Dermis microvascular lymphatic vessel endothelial cell (primary cell): ENCODE measurements around the gene GAS5. TPM values are rescaled to one million over a fixed set of nuclear protein-coding genes. Genes with fewer than 3 reads are reported as not detected.
"Not testable (repeated sequence)": the region's sequence is repeated elsewhere in the genome, so short reads cannot be mapped to it uniquely, and the experiment has no call there.

Source experiments
- DNase-seq, 2 donors: peaks; one replicate each; pipeline versions ENCODE4 v3.0.0 to v3.0.0-alpha.2; 2010; ENCODE audit warnings: low read depth in 2 of 2
- total RNA-seq: library from RNA; depleted of rRNA; stranded (reverse); fragments of >200 nt; gene quantifications from 2 replicates; pipeline ENCODE4 v1.2.1, GENCODE V29; 2014

Gene GAS5
- total RNA-seq, result 261 and 307 TPM in 2 replicates

- DNase-seq, result peak; percentile 99 to 100
These were observed at the start of gene GAS5 for GRCh38 chr1:173867753-173868265. GAS5 (minus strand) TSS chr1:173867989.

- no peak for DNase-seq
These were observed 49.4 kb upstream of the GAS5 start, which contains the start of gene SERPINC1 for GRCh38 chr1:173917149-173917548. SERPINC1 (minus strand) TSS chr1:173917327; CDS start chr1:173917259, 68 bp downstream.

- DNase-seq, result no peak
These were observed 48.9 kb upstream of the GAS5 start for GRCh38 chr1:173916667-173917066.

GRCh38 chr1:173915596-173915995, 47.8 kb upstream of the GAS5 start:
- no peak for DNase-seq

- peak; percentile 20 to 55 for DNase-seq
These were observed 46.6 kb upstream of the GAS5 start for GRCh38 chr1:173914366-173914871.

GRCh38 chr1:173913111-173913510, 45.3 kb upstream of the GAS5 start:
- DNase-seq, result no peak

- no peak for DNase-seq
These were observed 36.2 kb upstream of the GAS5 start for GRCh38 chr1:173903827-173904531.

GRCh38 chr1:173900992-173901391, 33.2 kb upstream of the GAS5 start:
- DNase-seq, result no peak

GRCh38 chr1:173900427-173900826, 32.6 kb upstream of the GAS5 start:
- DNase-seq, result no peak

- DNase-seq, result no peak
These were observed 26.4 kb upstream of the GAS5 start for GRCh38 chr1:173894189-173894588.

GRCh38 chr1:173893611-173894010, 25.8 kb upstream of the GAS5 start:
- DNase-seq, result no peak

- no peak for DNase-seq
These were observed 22.1 kb upstream of the GAS5 start for GRCh38 chr1:173889885-173890284.

GRCh38 chr1:173888749-173889148, 21.0 kb upstream of the GAS5 start:
- no peak for DNase-seq

- no peak for DNase-seq
These were observed 19.8 kb upstream of the GAS5 start for GRCh38 chr1:173887627-173888026.

- DNase-seq, result no peak
These were observed 19.2 kb upstream of the GAS5 start for GRCh38 chr1:173886746-173887611.

GRCh38 chr1:173884701-173885100, 16.9 kb upstream of the GAS5 start:
- no peak for DNase-seq

- not testable (repeated sequence) for DNase-seq
These were observed 13.3 kb upstream of the GAS5 start for GRCh38 chr1:173881117-173881516.

GRCh38 chr1:173878251-173878650, 10.5 kb upstream of the GAS5 start:
- peak in 1 of 2 donors; percentile 67 for DNase-seq

- DNase-seq, result no peak
These were observed 8.9 kb upstream of the GAS5 start for GRCh38 chr1:173876732-173877131.

GRCh38 chr1:173871500-173871899, 3.7 kb upstream of the GAS5 start:
- DNase-seq, result no peak

GRCh38 chr1:173871091-173871490, 3.3 kb upstream of the GAS5 start:
- peak in 1 of 2 donors; percentile 50 for DNase-seq
